ENCODE results near the gene CRLF3.

CRLF3 gene

GRCh38 chr17:30854146-30854545, 29.7 kb upstream of the CRLF3 start:
- no peak overlapping the region for H3K9ac ChIP-seq
- no peak overlapping the region for H3K27ac ChIP-seq
- H3K4me2 ChIP-seq = no peak overlapping the region
- H3K27me3 ChIP-seq (ENCODE audit: insufficient read depth, low read depth) = no peaks in the 10 kb centered on the region
- no peak overlapping the region for H2AFZ ChIP-seq (ENCODE audit: low read depth)
- no peaks in the 10 kb centered on the region for H4K20me1 ChIP-seq (ENCODE audit: insufficient read depth)
- H3K4me1 ChIP-seq (ENCODE audit: low read depth, poor library complexity, severe bottlenecking) = no peaks in the 10 kb centered on the region
- no peak for TF ChIP-seq CTCF (conservative IDR thresholded peaks at IDR 0.05; ENCODE audit: low read depth, low read length)
- H3K4me3 ChIP-seq (IDR thresholded peaks at IDR 0.05; ENCODE audit: insufficient read depth, low read depth, low read length) = no peak overlapping the region
- H3K36me3 ChIP-seq (ENCODE audit: insufficient read depth) = peaks cover 9% of the 10 kb centered on the region; the same call in 1 of the 2 replicates
- no peaks in the 10 kb centered on the region for H3K79me2 ChIP-seq (ENCODE audit: insufficient read depth, low read depth)

- no peaks in the 10 kb centered on the region for H3K79me2 ChIP-seq (ENCODE audit: insufficient read depth, low read depth)
- no peak for TF ChIP-seq CTCF (conservative IDR thresholded peaks at IDR 0.05; ENCODE audit: low read depth, low read length)
- no peaks in the 10 kb centered on the region; the same call in 1 of the 2 replicates for H3K36me3 ChIP-seq (ENCODE audit: insufficient read depth)
- no peak overlapping the region for H2AFZ ChIP-seq (ENCODE audit: low read depth)
- no peaks in the 10 kb centered on the region for H3K27me3 ChIP-seq (ENCODE audit: insufficient read depth, low read depth)
- H3K4me2 ChIP-seq = no peak overlapping the region
- H3K27ac ChIP-seq = no peak overlapping the region
- H3K4me3 ChIP-seq (IDR thresholded peaks at IDR 0.05; ENCODE audit: insufficient read depth, low read depth, low read length) = no peak overlapping the region
- H3K4me1 ChIP-seq (ENCODE audit: low read depth, poor library complexity, severe bottlenecking) = no peaks in the 10 kb centered on the region
- no peaks in the 10 kb centered on the region for H4K20me1 ChIP-seq (ENCODE audit: insufficient read depth)
- H3K9ac ChIP-seq = no peak overlapping the region
Measured at GRCh38 chr17:30848021-30848420, 23.5 kb upstream of the CRLF3 start.

- Histone ChIP-seq H3K79me2 (ENCODE audit: insufficient read depth, low read depth) (peaks cover 2% of the 10 kb centered on the region; the same call in 1 of the 2 replicates), H3K4me1 (ENCODE audit: low read depth, poor library complexity, severe bottlenecking) (no peaks in the 10 kb centered on the region), H3K4me3 (IDR thresholded peaks at IDR 0.05; ENCODE audit: insufficient read depth, low read depth, low read length) (no peak overlapping the region), H3K4me2 (no peak overlapping the region), H4K20me1 (ENCODE audit: insufficient read depth) (no peaks in the 10 kb centered on the region), H3K27me3 (ENCODE audit: insufficient read depth, low read depth) (no peaks in the 10 kb centered on the region), H3K36me3 (ENCODE audit: insufficient read depth) (no peaks in the 10 kb centered on the region; the same call in 1 of the 2 replicates), H3K27ac (no peak overlapping the region), H2AFZ (ENCODE audit: low read depth) (no peak overlapping the region), H3K9ac (no peak overlapping the region)
- no peak for TF ChIP-seq CTCF (conservative IDR thresholded peaks at IDR 0.05; ENCODE audit: low read depth, low read length)
Measured at GRCh38 chr17:30840771-30841170, 16.3 kb upstream of the CRLF3 start.

GRCh38 chr17:30838202-30838807, 13.8 kb upstream of the CRLF3 start:
- Histone ChIP-seq H2AFZ (ENCODE audit: low read depth) (no peak overlapping the region), H3K4me1 (ENCODE audit: low read depth, poor library complexity, severe bottlenecking) (peaks cover 10% of the 10 kb centered on the region), H4K20me1 (ENCODE audit: insufficient read depth) (no peaks in the 10 kb centered on the region), H3K27me3 (ENCODE audit: insufficient read depth, low read depth) (no peaks in the 10 kb centered on the region), H3K79me2 (ENCODE audit: insufficient read depth, low read depth) (peaks cover 27% of the 10 kb centered on the region), H3K9ac (no peak overlapping the region), H3K36me3 (ENCODE audit: insufficient read depth) (no peaks in the 10 kb centered on the region; the same call in 1 of the 2 replicates), H3K4me2 (no peak overlapping the region), H3K4me3 (IDR thresholded peaks at IDR 0.05; ENCODE audit: insufficient read depth, low read depth, low read length) (no peak overlapping the region), H3K27ac (no peak overlapping the region)
- TF ChIP-seq CTCF (conservative IDR thresholded peaks at IDR 0.05; ENCODE audit: low read depth, low read length) = no peak
